Esophagus muscularis mucosa (tissue), 4 donors: Measurements from ENCODE around the gene AP1B1.

ENCODE experiments used
- EP300 ChIP-seq: sonication (generic); formaldehyde crosslinking; IDR thresholded peaks from one replicate; pipeline ENCODE4 v1.6.1; 2017; ENCODE audit warnings: antibody characterized with exemption
- POLR2A ChIP-seq: fragments of 450-650 bp; IDR thresholded peaks from one replicate; pipeline ENCODE4 v1.6.1; 2017; ENCODE audit warnings: antibody characterized with exemption, moderate library complexity, mild to moderate bottlenecking, low read depth
- POLR2AphosphoS5 ChIP-seq, 2 donors: sonication (generic); formaldehyde crosslinking; IDR thresholded peaks; one replicate each; pipeline ENCODE4 v1.6.1; 2017; ENCODE audit warnings: antibody characterized with exemption in 2 of 2
- TF ChIP-seq, protein P1 (sequence below), 3 experiments: fragments of 200-600 bp in 2 of 3; fragments of 450-650 bp in 1 of 3; sonication (generic) in 2 of 3; IDR thresholded peaks; one replicate each; pipeline ENCODE4 v1.5.1; 2017 to 2019; ENCODE audit warnings: antibody characterized with exemption in 3 of 3, mild to moderate bottlenecking in 2 of 3, moderate library complexity in 1 of 3

DNA sequence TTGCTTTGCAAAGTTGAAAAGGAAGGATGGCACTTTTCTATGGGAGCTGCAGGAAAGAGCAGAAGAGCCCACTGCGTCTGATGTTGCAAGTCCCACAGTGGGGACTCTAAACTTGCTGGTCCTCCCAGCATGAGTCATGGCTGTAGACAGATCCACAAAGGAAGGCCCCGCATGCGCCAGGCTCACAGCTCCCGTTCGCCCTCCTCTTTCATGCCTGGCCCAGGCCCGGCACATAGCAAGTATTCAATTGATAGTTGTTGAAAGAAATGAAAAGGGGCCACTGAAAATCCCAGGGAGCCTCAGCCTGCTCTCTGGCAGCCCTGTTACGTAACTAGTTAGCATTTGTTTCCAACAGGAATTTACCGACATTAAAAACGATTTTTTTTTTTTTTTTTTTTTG is 18.9 kb downstream of the AP1B1 start:
- TF ChIP-seq, protein P1, sequence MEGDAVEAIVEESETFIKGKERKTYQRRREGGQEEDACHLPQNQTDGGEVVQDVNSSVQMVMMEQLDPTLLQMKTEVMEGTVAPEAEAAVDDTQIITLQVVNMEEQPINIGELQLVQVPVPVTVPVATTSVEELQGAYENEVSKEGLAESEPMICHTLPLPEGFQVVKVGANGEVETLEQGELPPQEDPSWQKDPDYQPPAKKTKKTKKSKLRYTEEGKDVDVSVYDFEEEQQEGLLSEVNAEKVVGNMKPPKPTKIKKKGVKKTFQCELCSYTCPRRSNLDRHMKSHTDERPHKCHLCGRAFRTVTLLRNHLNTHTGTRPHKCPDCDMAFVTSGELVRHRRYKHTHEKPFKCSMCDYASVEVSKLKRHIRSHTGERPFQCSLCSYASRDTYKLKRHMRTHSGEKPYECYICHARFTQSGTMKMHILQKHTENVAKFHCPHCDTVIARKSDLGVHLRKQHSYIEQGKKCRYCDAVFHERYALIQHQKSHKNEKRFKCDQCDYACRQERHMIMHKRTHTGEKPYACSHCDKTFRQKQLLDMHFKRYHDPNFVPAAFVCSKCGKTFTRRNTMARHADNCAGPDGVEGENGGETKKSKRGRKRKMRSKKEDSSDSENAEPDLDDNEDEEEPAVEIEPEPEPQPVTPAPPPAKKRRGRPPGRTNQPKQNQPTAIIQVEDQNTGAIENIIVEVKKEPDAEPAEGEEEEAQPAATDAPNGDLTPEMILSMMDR (IDR thresholded peaks at IDR 0.05): no peak
- no peak for TF ChIP-seq POLR2A
- no peak for TF ChIP-seq POLR2AphosphoS5 (IDR thresholded peaks at IDR 0.05)
- TF ChIP-seq EP300: no peak
